Measurements from ENCODE around the gene ZBED4.

Gene ZBED4

GRCh38 chr22:49906799-49907290 lies 53.2 kb downstream of the ZBED4 start:
- no peak for DNase-seq

DNA sequence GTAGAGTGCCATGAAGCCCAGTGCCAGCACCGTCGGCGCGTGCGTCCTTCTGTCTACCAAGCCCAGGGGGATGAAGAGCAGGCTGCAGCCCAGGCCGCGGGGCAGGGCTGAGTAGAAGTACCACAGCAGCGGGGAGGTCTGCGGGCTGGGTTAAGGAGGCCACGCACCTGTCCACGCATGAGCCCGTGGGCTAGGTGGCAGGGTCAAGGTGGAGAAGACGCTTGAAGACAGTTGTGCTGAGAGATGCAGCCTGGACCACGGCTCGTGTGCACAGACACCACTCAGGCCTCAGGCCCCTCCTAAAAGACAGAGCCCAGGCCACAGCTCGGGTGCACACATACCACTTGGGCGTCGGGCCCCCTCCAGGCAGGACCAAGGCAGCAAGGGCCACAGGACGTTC lies 54.2 kb downstream of the ZBED4 start:
- DNase-seq: no peak

GRCh38 chr22:49909476-49910205 lies 56.0 kb downstream of the ZBED4 start:
- DNase-seq: no peak

- no peak for DNase-seq
Observed at GRCh38 chr22:49910229-49911155, 56.8 kb downstream of the ZBED4 start.

GRCh38 chr22:49911881-49912625 lies 58.4 kb downstream of the ZBED4 start:
- no peak for DNase-seq

DNA sequence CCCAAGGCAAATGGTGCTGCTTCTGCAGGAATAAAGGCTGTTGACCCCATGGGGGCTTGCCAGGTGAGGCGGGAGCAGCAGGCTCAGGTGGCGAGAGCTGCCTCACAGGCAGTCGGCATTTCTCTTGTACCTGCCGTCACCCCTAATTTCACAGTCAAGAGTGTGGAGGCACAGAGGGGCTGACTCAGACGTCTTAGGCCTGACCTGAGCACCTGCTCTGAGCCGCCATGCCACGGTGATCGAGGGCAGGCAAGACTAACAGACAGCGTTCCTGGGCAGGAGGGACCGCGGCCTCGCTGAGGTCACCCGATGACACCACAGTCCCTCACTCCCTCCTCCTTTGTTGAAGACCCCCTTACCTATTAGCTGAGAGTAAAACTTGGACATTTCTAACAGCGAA lies 59.4 kb downstream of the ZBED4 start:
- DNase-seq: no peak

GRCh38 chr22:49913446-49913845 lies 59.8 kb downstream of the ZBED4 start:
- DNase-seq: no peak

- no peak for DNase-seq
Observed at GRCh38 chr22:49914256-49914655, 60.6 kb downstream of the ZBED4 start.

GRCh38 chr22:49915610-49916009 lies 62.0 kb downstream of the ZBED4 start:
- no peak for DNase-seq

DNA sequence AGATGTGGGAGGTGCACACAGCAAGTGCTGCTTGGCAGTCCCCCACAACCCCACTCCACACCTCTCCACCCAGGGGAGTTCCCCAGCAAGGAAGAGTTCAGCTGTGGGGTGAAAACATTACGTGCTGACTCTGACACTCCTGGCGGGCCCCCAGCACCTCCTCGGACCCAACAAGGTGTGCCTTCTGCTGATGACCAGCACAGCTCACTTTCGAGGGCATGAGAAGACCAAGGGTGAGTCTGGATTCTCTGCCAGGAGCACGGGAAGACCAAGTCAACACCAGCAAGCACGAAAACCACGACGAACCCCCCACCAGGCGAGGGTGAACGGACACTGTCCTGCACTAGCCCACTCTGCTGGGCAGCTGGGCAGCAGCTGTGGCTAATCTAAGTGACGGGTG lies 63.2 kb downstream of the ZBED4 start:
- no peak for DNase-seq

- DNase-seq: peak; percentile 88
Observed at GRCh38 chr22:49917974-49918910, 64.6 kb downstream of the ZBED4 start, which contains the start of the genes ALG12 and CRELD2. TSS of gene ALG12 (minus strand) at chr22:49918438. CDS start at chr22:49913765, 4,673 bp downstream. TSS of gene CRELD2 (plus strand) at chr22:49918634. CDS start at chr22:49918770, 136 bp downstream.

DNA sequence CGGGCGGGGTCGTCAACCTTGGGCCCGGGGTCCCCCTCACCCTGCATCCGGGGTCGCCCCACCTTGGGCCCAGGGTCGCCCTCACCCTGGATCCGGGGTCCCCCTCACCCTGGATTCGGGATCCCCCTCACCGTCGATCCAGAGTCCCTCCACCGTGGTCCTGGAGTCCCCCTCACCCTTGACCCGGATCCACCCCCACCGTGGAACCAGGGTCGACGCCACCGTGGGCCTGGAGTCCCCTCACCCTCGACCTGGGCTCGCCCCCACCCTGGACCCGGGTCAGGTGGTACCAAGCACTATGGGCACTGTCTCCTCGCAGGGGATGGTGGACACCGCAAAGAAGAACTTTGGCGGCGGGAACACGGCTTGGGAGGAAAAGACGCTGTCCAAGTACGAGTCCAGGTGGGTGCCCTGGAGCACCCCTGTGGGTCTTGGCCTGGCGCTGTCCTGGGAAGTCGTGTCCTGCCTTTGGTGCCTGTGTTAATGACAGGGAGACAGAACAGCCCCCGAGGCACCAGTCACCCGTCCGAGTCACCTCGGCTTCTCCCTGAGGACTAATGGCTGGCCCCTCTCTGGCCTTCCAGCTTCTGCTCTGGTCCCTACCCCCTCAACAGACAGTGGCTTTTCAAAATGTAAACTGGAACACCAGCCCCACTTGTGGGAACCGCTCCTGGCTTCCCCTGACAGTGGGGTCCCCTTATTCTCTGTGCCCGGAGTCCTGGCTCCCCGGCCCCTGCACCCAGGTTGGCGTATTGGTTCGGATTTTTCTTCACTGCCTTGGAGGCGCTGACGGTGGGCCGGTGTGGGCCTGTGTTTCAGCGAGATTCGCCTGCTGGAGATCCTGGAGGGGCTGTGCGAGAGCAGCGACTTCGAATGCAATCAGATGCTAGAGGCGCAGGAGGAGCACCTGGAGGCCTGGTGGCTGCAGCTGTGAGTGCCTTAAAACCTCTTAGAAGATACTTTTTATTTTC lies 65.6 kb downstream of the ZBED4 start:
- no peak for DNase-seq

DNA sequence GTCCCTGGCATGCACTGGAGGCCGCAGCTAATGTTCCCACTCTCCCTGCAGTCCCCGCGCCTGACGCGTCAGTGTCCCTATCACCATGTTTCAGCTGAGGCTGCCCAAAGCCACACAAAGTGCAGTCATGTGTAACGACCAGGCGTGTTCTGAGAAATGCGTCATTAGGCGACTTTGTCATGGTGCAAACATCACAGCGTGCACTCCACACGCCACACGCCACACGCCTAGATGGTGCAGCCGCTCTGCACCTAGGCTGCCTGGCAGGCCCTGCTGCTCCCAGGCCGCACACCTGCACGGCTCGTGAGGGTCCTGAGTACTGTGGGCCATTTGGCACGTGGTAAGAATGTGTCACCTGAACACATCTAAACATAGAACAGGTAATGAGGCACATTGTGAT lies 67.2 kb downstream of the ZBED4 start:
- DNase-seq: no peak

GRCh38 chr22:49921508-49922278 lies 68.0 kb downstream of the ZBED4 start:
- no peak for DNase-seq

DNA sequence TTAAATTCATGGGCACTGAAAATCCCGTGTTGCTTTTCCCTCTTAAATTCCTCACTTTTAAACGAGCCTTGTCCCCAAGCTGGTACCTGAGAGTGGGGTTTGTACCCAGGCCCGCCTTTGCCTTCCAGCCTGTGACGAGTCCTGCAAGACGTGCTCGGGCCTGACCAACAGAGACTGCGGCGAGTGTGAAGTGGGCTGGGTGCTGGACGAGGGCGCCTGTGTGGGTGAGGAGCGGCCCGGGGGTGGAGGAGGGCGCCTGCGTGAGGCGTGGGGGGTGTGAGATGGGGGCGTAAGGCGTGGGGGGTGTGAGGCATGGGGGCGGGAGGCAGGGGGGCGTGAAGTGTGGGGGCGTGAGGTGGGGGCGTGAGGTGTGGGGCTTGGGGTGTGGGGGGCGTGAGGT lies 68.8 kb downstream of the ZBED4 start:
- no peak for DNase-seq

- DNase-seq: no peak
Observed at GRCh38 chr22:49922926-49923325, 69.3 kb downstream of the ZBED4 start.

- DNase-seq: no peak
Observed at GRCh38 chr22:49923445-49923844, 69.8 kb downstream of the ZBED4 start.

DNA sequence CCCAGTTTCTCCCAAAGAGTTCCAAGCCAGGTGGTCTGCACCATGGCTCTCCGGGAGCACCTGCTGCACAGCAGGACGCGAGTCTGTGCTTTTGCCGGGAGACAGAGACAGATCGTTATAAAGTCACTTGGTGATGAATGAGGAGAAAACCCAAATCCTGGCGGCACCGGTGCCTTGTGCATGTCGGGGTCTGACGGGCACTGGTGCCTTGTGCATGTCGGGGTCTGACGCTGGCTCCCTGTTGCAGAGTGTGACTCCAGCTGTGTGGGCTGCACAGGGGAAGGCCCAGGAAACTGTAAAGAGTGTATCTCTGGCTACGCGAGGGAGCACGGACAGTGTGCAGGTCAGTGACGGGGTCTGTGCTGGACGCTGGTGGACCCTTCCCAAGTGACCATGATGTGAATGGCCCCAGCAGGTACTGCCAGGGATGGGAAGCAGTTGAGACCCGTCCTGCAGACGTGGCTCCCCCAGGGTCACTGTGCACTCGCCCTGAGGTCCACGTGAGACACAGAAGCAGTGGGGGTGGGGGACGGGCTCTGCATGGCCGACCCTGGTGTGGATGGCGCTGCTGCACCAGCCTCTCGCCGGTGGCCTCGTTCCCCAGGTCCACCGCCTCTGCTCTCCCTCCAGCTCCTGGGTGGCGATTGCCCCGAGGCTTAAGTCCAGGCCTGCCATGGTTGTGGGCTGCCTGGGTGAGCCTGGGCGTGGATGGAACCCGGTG lies 70.6 kb downstream of the ZBED4 start:
- no peak for DNase-seq

- no peak for DNase-seq
Observed at GRCh38 chr22:49925525-49926128, 72.0 kb downstream of the ZBED4 start.

Measured in NCI-H2107 (cell line).